Smooth muscle cell (in vitro differentiated cells): ENCODE data around the gene MAPK11. TPM values are rescaled to one million over a fixed set of nuclear protein-coding genes. Genes with fewer than 3 reads are reported as not detected.

Source experiments
- DNase-seq: peaks from one replicate; lab custom pipeline; 2025; ENCODE audit not compliant: unreplicated experiment; lab: John Stamatoyannopoulos, UW
- H2AFZ ChIP-seq: fragments of 200-600 bp; sonication (generic); 2 replicates; pipeline ENCODE4 v1.6.0; 2016; ENCODE audit warnings: antibody characterized with exemption, low read depth, mild to moderate bottlenecking
- H3F3A ChIP-seq: fragments of 200-600 bp; sonication (generic); 2 replicates; pipeline ENCODE4 v1.6.0; 2017; ENCODE audit warnings: antibody characterized with exemption, low read depth
- H3K27ac ChIP-seq: fragments of 200-600 bp; sonication (generic); 2 replicates; pipeline ENCODE4 v1.5.1; 2016; ENCODE audit warnings: low read depth, mild to moderate bottlenecking
- H3K27me3 ChIP-seq: fragments of 200-600 bp; sonication (generic); 2 replicates; pipeline ENCODE4 v1.6.1; 2016; ENCODE audit warnings: low read depth, mild to moderate bottlenecking
- H3K36me3 ChIP-seq: fragments of 200-600 bp; sonication (generic); 2 replicates; pipeline ENCODE4 v1.5.1; 2016; ENCODE audit warnings: low read depth
- H3K4me1 ChIP-seq: fragments of 200-600 bp; sonication (generic); 2 replicates; pipeline ENCODE4 v1.5.1; 2016; ENCODE audit warnings: low read depth
- H3K4me2 ChIP-seq: fragments of 200-600 bp; sonication (generic); 2 replicates; pipeline ENCODE4 v1.6.0; 2016; ENCODE audit warnings: mild to moderate bottlenecking
- H3K4me3 ChIP-seq: fragments of 200-600 bp; sonication (generic); 2 replicates; pipeline ENCODE4 v1.5.1; 2016; ENCODE audit warnings: mild to moderate bottlenecking
- H3K79me2 ChIP-seq: fragments of 200-600 bp; sonication (generic); 2 replicates; pipeline ENCODE4 v1.6.0; 2016; ENCODE audit warnings: low read depth, mild to moderate bottlenecking
- H3K9ac ChIP-seq: fragments of 200-600 bp; sonication (generic); 2 replicates; pipeline ENCODE4 v1.6.0; 2016; ENCODE audit warnings: low read depth
- H3K9me3 ChIP-seq: fragments of 200-600 bp; sonication (generic); replicated peaks from 2 replicates; pipeline ENCODE4 v1.5.1; 2016; ENCODE audit warnings: low read depth
- H4K20me1 ChIP-seq: fragments of 200-600 bp; sonication (generic); 2 replicates; pipeline ENCODE4 v1.6.0; 2016; ENCODE audit warnings: low read depth
- WGBS: methylation state at CpG from one replicate; pipeline ENCODE4 v1.1.7; 2016; ENCODE audit warnings: low lambda C conversion rate; 5-methylcytosine and 5-hydroxymethylcytosine counted together
- polyA plus RNA-seq: library from polyadenylated mRNA; unstranded; fragments of >200 nt; fragmentation: Nextera tagmentation; extraction: Ambion mirVana; gene quantifications from 2 replicates; pipeline ENCODE4 v1.2.1, GENCODE V29; 2016
- total RNA-seq: library from RNA; depleted of rRNA; stranded (reverse); fragments of >200 nt; gene quantifications from 2 replicates; pipeline ENCODE4 v1.2.3, GENCODE V29; 2014
- TF ChIP-seq, protein P1 (sequence below): fragments of 200-600 bp; sonication (generic); IDR thresholded peaks from 2 replicates; pipeline ENCODE4 v1.5.1; 2017; ENCODE audit warnings: borderline replicate concordance, mild to moderate bottlenecking, antibody characterized with exemption; ENCODE audit not compliant: insufficient read depth, poor library complexity, severe bottlenecking

Gene MAPK11
- total and polyA plus RNA-seq, 2 experiments from 2014 or later = 0.65 to 4.2 TPM

- H3F3A ChIP-seq = no peaks in the 10 kb centered on the region
- 88% methylated on average over 14 of the region's 14 CpGs for WGBS
- no peak for DNase-seq
- H3K27me3 ChIP-seq = no peaks in the 10 kb centered on the region
- H3K4me1 ChIP-seq = peaks cover 12% of the 10 kb centered on the region
- H3K4me2 ChIP-seq = peak overlapping the region; percentile 92
- TF ChIP-seq, protein P1, sequence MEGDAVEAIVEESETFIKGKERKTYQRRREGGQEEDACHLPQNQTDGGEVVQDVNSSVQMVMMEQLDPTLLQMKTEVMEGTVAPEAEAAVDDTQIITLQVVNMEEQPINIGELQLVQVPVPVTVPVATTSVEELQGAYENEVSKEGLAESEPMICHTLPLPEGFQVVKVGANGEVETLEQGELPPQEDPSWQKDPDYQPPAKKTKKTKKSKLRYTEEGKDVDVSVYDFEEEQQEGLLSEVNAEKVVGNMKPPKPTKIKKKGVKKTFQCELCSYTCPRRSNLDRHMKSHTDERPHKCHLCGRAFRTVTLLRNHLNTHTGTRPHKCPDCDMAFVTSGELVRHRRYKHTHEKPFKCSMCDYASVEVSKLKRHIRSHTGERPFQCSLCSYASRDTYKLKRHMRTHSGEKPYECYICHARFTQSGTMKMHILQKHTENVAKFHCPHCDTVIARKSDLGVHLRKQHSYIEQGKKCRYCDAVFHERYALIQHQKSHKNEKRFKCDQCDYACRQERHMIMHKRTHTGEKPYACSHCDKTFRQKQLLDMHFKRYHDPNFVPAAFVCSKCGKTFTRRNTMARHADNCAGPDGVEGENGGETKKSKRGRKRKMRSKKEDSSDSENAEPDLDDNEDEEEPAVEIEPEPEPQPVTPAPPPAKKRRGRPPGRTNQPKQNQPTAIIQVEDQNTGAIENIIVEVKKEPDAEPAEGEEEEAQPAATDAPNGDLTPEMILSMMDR = no peak
- H3K79me2 ChIP-seq = peaks cover 52% of the 10 kb centered on the region
- H3K27ac ChIP-seq = no peak overlapping the region
- peak overlapping the region; percentile 90 for H3K4me3 ChIP-seq
- H3K9me3 ChIP-seq = no peaks in the 10 kb centered on the region
- H3K36me3 ChIP-seq = no peaks in the 10 kb centered on the region
- peaks cover 54% of the 10 kb centered on the region for H4K20me1 ChIP-seq
- no peak overlapping the region for H2AFZ ChIP-seq
- H3K9ac ChIP-seq = no peak overlapping the region
Measured at GRCh38 chr22:50242406-50242949, 27.7 kb downstream of the MAPK11 start.

DNA sequence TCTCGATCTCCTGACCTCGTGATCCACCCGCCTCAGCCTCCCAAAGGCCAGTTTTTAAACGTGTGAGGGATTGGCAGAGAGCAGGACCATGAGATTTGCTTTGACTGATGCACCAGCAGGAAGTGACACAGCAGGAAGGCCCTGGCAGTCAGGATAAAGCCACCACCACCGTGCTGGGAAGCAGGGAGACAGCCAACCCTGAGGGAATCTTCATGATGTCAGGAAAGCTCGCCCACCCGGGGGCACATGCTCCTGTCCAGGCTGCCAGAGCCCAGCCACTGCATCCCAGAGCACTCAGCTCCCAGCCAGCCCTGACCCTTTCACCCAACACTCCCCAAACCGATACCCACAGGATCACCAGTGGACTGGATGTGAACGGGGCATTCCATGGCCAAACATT, 31.4 kb downstream of the MAPK11 start:
- Histone ChIP-seq H3K27me3 (no peaks in the 10 kb centered on the region), H3K9ac (no peak overlapping the region), H3K4me1 (peaks cover 12% of the 10 kb centered on the region), H3K4me3 (no peak overlapping the region), H3K79me2 (peaks cover 49% of the 10 kb centered on the region), H4K20me1 (peaks cover 84% of the 10 kb centered on the region), H3K9me3 (no peaks in the 10 kb centered on the region), H2AFZ (no peak overlapping the region), H3F3A (no peaks in the 10 kb centered on the region), H3K27ac (no peak overlapping the region), H3K4me2 (no peak overlapping the region), H3K36me3 (no peaks in the 10 kb centered on the region)
- TF ChIP-seq, protein P1 = no peak
- DNase-seq = no peak
- WGBS = 94% methylated on average over 9 of the region's 9 CpGs

- Histone ChIP-seq H3K27ac (no peak overlapping the region), H3K36me3 (no peaks in the 10 kb centered on the region), H3F3A (no peaks in the 10 kb centered on the region), H3K4me3 (no peak overlapping the region), H3K4me2 (no peak overlapping the region), H4K20me1 (peaks cover 77% of the 10 kb centered on the region), H3K27me3 (no peaks in the 10 kb centered on the region), H3K79me2 (peaks cover 30% of the 10 kb centered on the region), H3K9me3 (no peaks in the 10 kb centered on the region), H3K9ac (no peak overlapping the region), H2AFZ (no peak overlapping the region), H3K4me1 (peaks cover 5% of the 10 kb centered on the region)
- WGBS = 85% methylated on average over 11 of the region's 11 CpGs
- TF ChIP-seq, protein P1 = peak; percentile 34
- DNase-seq = no peak
Measured at GRCh38 chr22:50236731-50237409, 33.3 kb downstream of the MAPK11 start.

GRCh38 chr22:50233223-50233622, 37.0 kb downstream of the MAPK11 start:
- peaks cover 49% of the 10 kb centered on the region for H4K20me1 ChIP-seq
- H3K4me2 ChIP-seq = no peak overlapping the region
- TF ChIP-seq, protein P1 = no peak
- H3K4me1 ChIP-seq = no peaks in the 10 kb centered on the region
- no peaks in the 10 kb centered on the region for H3K27me3 ChIP-seq
- H3K79me2 ChIP-seq = peaks cover 7% of the 10 kb centered on the region
- WGBS = 92% methylated on average over 18 of the region's 18 CpGs
- H3K9me3 ChIP-seq = no peaks in the 10 kb centered on the region
- H3F3A ChIP-seq = no peaks in the 10 kb centered on the region
- no peak overlapping the region for H3K27ac ChIP-seq
- no peak overlapping the region for H2AFZ ChIP-seq
- H3K9ac ChIP-seq = no peak overlapping the region
- no peaks in the 10 kb centered on the region for H3K36me3 ChIP-seq
- DNase-seq = no peak
- no peak overlapping the region for H3K4me3 ChIP-seq
